ENCODE data around the gene TRIM71.

- no peak for TF ChIP-seq CTCF (IDR thresholded peaks at IDR 0.05)
- TF ChIP-seq EZH2 (IDR thresholded peaks at IDR 0.05), result no peak
- no peak for TF ChIP-seq EZH2phosphoT487 (IDR thresholded peaks at IDR 0.05)
Observed at GRCh38 chr3:32882603-32883025, 64.8 kb downstream of the TRIM71 start.
